Measurements from ENCODE around the gene EPC2.

DNA sequence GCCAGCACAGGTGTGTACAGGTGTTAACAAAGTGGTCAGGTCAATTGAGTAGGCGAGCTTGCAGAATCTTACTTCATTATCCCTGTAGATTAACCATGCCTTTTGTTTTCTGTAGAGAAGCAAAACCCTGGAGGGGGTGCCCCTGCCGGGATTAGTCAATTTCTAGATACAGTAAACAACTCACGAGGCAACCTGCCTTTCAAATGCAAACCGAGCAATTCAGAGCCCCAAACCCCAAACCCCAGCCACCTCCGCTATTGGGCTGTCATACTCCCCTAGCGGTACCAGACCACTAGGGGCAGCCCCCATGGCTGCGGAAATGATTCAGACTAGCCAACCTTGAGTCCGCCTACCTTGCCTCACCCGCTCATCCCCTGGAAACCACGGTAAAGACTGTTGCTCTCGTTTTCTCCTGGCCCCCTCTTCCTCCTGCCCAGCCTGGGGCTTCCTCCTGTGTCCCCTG, 169.1 kb downstream of the EPC2 start:
- TF ChIP-seq, protein P1, sequence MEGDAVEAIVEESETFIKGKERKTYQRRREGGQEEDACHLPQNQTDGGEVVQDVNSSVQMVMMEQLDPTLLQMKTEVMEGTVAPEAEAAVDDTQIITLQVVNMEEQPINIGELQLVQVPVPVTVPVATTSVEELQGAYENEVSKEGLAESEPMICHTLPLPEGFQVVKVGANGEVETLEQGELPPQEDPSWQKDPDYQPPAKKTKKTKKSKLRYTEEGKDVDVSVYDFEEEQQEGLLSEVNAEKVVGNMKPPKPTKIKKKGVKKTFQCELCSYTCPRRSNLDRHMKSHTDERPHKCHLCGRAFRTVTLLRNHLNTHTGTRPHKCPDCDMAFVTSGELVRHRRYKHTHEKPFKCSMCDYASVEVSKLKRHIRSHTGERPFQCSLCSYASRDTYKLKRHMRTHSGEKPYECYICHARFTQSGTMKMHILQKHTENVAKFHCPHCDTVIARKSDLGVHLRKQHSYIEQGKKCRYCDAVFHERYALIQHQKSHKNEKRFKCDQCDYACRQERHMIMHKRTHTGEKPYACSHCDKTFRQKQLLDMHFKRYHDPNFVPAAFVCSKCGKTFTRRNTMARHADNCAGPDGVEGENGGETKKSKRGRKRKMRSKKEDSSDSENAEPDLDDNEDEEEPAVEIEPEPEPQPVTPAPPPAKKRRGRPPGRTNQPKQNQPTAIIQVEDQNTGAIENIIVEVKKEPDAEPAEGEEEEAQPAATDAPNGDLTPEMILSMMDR (IDR thresholded peaks at IDR 0.05): peak; percentile 26; the same call in 1 of the 2 replicates
- TF ChIP-seq SIN3A (IDR thresholded peaks at IDR 0.05; ENCODE audit: borderline replicate concordance, insufficient read depth, low read depth, low read length) (no peak), POLR2AphosphoS5 (IDR thresholded peaks at IDR 0.05; ENCODE audit: low read depth, low read length) (no peak), TCF7L2 (IDR thresholded peaks at IDR 0.05; ENCODE audit: low read depth, low read length) (no peak)
- TF ChIP-seq, protein P2, sequence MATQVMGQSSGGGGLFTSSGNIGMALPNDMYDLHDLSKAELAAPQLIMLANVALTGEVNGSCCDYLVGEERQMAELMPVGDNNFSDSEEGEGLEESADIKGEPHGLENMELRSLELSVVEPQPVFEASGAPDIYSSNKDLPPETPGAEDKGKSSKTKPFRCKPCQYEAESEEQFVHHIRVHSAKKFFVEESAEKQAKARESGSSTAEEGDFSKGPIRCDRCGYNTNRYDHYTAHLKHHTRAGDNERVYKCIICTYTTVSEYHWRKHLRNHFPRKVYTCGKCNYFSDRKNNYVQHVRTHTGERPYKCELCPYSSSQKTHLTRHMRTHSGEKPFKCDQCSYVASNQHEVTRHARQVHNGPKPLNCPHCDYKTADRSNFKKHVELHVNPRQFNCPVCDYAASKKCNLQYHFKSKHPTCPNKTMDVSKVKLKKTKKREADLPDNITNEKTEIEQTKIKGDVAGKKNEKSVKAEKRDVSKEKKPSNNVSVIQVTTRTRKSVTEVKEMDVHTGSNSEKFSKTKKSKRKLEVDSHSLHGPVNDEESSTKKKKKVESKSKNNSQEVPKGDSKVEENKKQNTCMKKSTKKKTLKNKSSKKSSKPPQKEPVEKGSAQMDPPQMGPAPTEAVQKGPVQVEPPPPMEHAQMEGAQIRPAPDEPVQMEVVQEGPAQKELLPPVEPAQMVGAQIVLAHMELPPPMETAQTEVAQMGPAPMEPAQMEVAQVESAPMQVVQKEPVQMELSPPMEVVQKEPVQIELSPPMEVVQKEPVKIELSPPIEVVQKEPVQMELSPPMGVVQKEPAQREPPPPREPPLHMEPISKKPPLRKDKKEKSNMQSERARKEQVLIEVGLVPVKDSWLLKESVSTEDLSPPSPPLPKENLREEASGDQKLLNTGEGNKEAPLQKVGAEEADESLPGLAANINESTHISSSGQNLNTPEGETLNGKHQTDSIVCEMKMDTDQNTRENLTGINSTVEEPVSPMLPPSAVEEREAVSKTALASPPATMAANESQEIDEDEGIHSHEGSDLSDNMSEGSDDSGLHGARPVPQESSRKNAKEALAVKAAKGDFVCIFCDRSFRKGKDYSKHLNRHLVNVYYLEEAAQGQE (IDR thresholded peaks at IDR 0.05; ENCODE audit: insufficient read depth in 1 of 2, low read depth in 2 of 2, low read length in 1 of 2): no peak
